A549 (cell line): ENCODE measurements around the gene MMGT1. TPM values are rescaled to one million over a fixed set of nuclear protein-coding genes. Genes with fewer than 3 reads are reported as not detected.
A peak's percentile ranks its signal among the peaks of the same experiment; 100 is the strongest.

ENCODE experiments used
- ATAC-seq, 2 experiments: fragments of 200-7000 bp in 1 of 2; fragments of >200 bp in 1 of 2; cut with Nextera tagmentation in 1 of 2; cut with Tn5 transposase in 1 of 2; 3 replicates each; pipeline versions ENCODE4 v1.8.0 to v1.9.1; 2018 to 2020; ENCODE audit warnings: mild to moderate bottlenecking in 1 of 2, moderate library complexity in 1 of 2
- CTCF ChIA-PET: fragments of 300-600 bp; sonication (Branson Sonifier 250); formaldehyde crosslinking; extraction: SDS; loops from one replicate; lab custom pipeline; 2021; ENCODE audit warnings: antibody characterized with exemption, inconsistent platforms; lab: Yijun Ruan, JAX
- POLR2A ChIA-PET: fragments of 350-600 bp; formaldehyde crosslinking; extraction: SDS; loops from one replicate; lab custom pipeline; 2021; ENCODE audit warnings: antibody characterized with exemption, inconsistent platforms; lab: Yijun Ruan, JAX
- DNase-seq, 2 experiments: peaks; one replicate each; pipeline versions ENCODE4 v3.0.0 to v3.0.0-alpha.2; 2011 to 2016; ENCODE audit warnings: low read depth in 1 of 2, low spot score in 1 of 2
- FAIRE-seq: peaks from 2 replicates; lab custom pipeline; 2011; peaks lifted over from hg19 to GRCh38; lab: Jason Lieb, UNC
- H3K27ac ChIP-seq, 2 experiments: fragments of >200 bp; sonication (Bioruptor Twin); formaldehyde crosslinking; 3 replicates each; pipeline ENCODE4 v1.5.1; 2016 to 2017
- H3K4me1 ChIP-seq: fragments of >200 bp; sonication (Bioruptor Twin); formaldehyde crosslinking; 3 replicates; pipeline ENCODE4 v1.6.1; 2016
- H3K4me2 ChIP-seq: fragments of >200 bp; sonication (Bioruptor Twin); formaldehyde crosslinking; 3 replicates; pipeline ENCODE4 v1.6.1; 2016
- H3K4me3 ChIP-seq: fragments of >200 bp; sonication (Bioruptor Twin); formaldehyde crosslinking; 3 replicates; pipeline ENCODE4 v1.5.1; 2016
- H3K9me3 ChIP-seq: fragments of >200 bp; sonication (Bioruptor Twin); formaldehyde crosslinking; 3 replicates; pipeline ENCODE4 v1.6.1; 2016
- BCL3 ChIP-seq: fragments of >200 bp; sonication (Bioruptor Twin); formaldehyde crosslinking; IDR thresholded peaks from 3 replicates; pipeline ENCODE4 v1.6.1; 2016
- BHLHE40 ChIP-seq: IDR thresholded peaks from 2 replicates; pipeline ENCODE4 v1.6.1; 2012; ENCODE audit warnings: low read depth, low read length, inconsistent platforms
- CBX2 ChIP-seq: fragments of 200-600 bp; sonication (generic); IDR thresholded peaks from 2 replicates; pipeline ENCODE4 v1.6.1; 2016; ENCODE audit warnings: low read depth, mild to moderate bottlenecking, borderline replicate concordance
- CBX8 ChIP-seq: fragments of 200-600 bp; sonication (generic); IDR thresholded peaks from 2 replicates; pipeline ENCODE4 v1.6.1; 2016
- CTCF ChIP-seq: fragments of >200 bp; sonication (Bioruptor Twin); formaldehyde crosslinking; IDR thresholded peaks from 3 replicates; pipeline ENCODE4 v1.5.1; 2016
- EHF ChIP-seq: fragments of 250-450 bp; sonication (Bioruptor Pico); IDR thresholded peaks from 2 replicates; pipeline ENCODE4 v1.5.0; 2020; ENCODE audit warnings: mild to moderate bottlenecking
- ESRRA ChIP-seq: fragments of 150-350 bp; IDR thresholded peaks from 2 replicates; pipeline ENCODE4 v1.6.1; 2014; ENCODE audit warnings: mild to moderate bottlenecking, low read length, borderline replicate concordance
- FOXS1 ChIP-seq: fragments of 250-450 bp; sonication (Bioruptor Pico); IDR thresholded peaks from 2 replicates; pipeline ENCODE4 v1.5.0; 2020; ENCODE audit warnings: mild to moderate bottlenecking, moderate library complexity
- HDAC2 ChIP-seq: fragments of 200-600 bp; sonication (generic); IDR thresholded peaks from 2 replicates; pipeline ENCODE4 v1.6.1; 2016
- HEYL ChIP-seq: fragments of 250-450 bp; sonication (Bioruptor Pico); IDR thresholded peaks from 2 replicates; pipeline ENCODE4 v1.8.0; 2021; ENCODE audit warnings: mild to moderate bottlenecking, moderate library complexity
- HOXB13 ChIP-seq: fragments of 250-450 bp; sonication (Bioruptor Pico); IDR thresholded peaks from 2 replicates; pipeline ENCODE4 v1.5.0; 2020; ENCODE audit warnings: low read depth, mild to moderate bottlenecking, moderate library complexity
- JUN ChIP-seq, 2 experiments: fragments of >200 bp; sonication (Bioruptor Twin); formaldehyde crosslinking; IDR thresholded peaks; 2 replicates in 1 of 2; 3 replicates in 1 of 2; pipeline ENCODE4 v1.6.1; 2016 to 2017
- MAFK ChIP-seq: fragments of 450-650 bp; IDR thresholded peaks from 2 replicates; pipeline ENCODE4 v1.6.1; 2014; ENCODE audit not compliant: partially characterized antibody
- MAX ChIP-seq: IDR thresholded peaks from 2 replicates; pipeline ENCODE4 v1.6.1; 2012
- MYC ChIP-seq: IDR thresholded peaks from 2 replicates; pipeline ENCODE4 v1.6.1; 2012; ENCODE audit warnings: mild to moderate bottlenecking, inconsistent platforms, low read length, improper control_type of control experiment, borderline replicate concordance
- NFE2L2 ChIP-seq: fragments of 150-350 bp; conservative IDR thresholded peaks from 2 replicates; pipeline ENCODE4 v1.6.1; 2014; ENCODE audit warnings: low read length
- NPAS2 ChIP-seq: fragments of 250-450 bp; sonication (Bioruptor Pico); IDR thresholded peaks from 2 replicates; pipeline ENCODE4 v1.8.0; 2022; ENCODE audit warnings: mild to moderate bottlenecking, moderate library complexity, borderline replicate concordance
- NR3C1 ChIP-seq: fragments of >200 bp; sonication (Bioruptor Twin); formaldehyde crosslinking; IDR thresholded peaks from 3 replicates; pipeline ENCODE4 v1.6.1; 2017
- PBX3 ChIP-seq: IDR thresholded peaks from 2 replicates; pipeline ENCODE4 v1.6.1; 2012
- POLR2A ChIP-seq: IDR thresholded peaks from 2 replicates; pipeline ENCODE4 v1.6.1; 2012; ENCODE audit warnings: mild to moderate bottlenecking, low read length
- RAD21 ChIP-seq, 2 experiments: fragments of >200 bp in 1 of 2; sonication (Bioruptor Twin) in 1 of 2; formaldehyde crosslinking in 1 of 2; IDR thresholded peaks in 1 of 2; conservative IDR thresholded peaks in 1 of 2; 2 replicates in 1 of 2; 3 replicates in 1 of 2; pipeline ENCODE4 v1.6.1; 2012 to 2018; ENCODE audit warnings: inconsistent platforms in 1 of 2
- RNF2 ChIP-seq: fragments of 200-600 bp; sonication (generic); IDR thresholded peaks from 2 replicates; pipeline ENCODE4 v1.6.1; 2016; ENCODE audit warnings: low read depth, mild to moderate bottlenecking, antibody characterized with exemption, moderate library complexity, borderline replicate concordance
- SMC3 ChIP-seq: fragments of >200 bp; sonication (Bioruptor Twin); formaldehyde crosslinking; IDR thresholded peaks from 3 replicates; pipeline ENCODE4 v1.6.1; 2018; ENCODE audit warnings: inconsistent platforms
- SREBF2 ChIP-seq: fragments of 450-650 bp; IDR thresholded peaks from 2 replicates; pipeline ENCODE4 v1.6.1; 2014; ENCODE audit warnings: mild to moderate bottlenecking, moderate library complexity
- TFCP2L1 ChIP-seq: fragments of 250-450 bp; sonication (Bioruptor Pico); IDR thresholded peaks from 2 replicates; pipeline ENCODE4 v1.5.0; 2021; ENCODE audit warnings: mild to moderate bottlenecking
- TP53 ChIP-seq: fragments of 250-450 bp; sonication (Bioruptor Pico); IDR thresholded peaks from 2 replicates; pipeline ENCODE4 v1.5.0; 2021; ENCODE audit warnings: mild to moderate bottlenecking, moderate library complexity
- USF2 ChIP-seq: fragments of 450-650 bp; IDR thresholded peaks from 2 replicates; pipeline ENCODE4 v1.6.1; 2014; ENCODE audit warnings: antibody characterized with exemption
- WGBS: methylation state at CpG from one replicate; pipeline ENCODE4 v1.1.6; 2017; ENCODE audit errors: missing lambda C conversion rate; 5-methylcytosine and 5-hydroxymethylcytosine counted together
- polyA plus RNA-seq, 4 experiments: library from polyadenylated mRNA; depleted of rRNA in 3 of 4; stranded (reverse); fragments of >200 nt; fragmentation: RNase III in 1 of 4; extraction: RNeasy Plus Mini Kit Qiagen cat#74134 plus additional on column Dnase treatment in 1 of 4; gene quantifications; 2 replicates in 3 of 4; 3 replicates in 1 of 4; pipeline ENCODE4 v1.2.3, GENCODE V29; 2011 to 2017

MMGT1 gene
- polyA plus RNA-seq, 2 of the 4 experiments (the other 2 are of a cell fraction): 16.2 to 35.6 TPM

GRCh38 chrX:135944486-135944885 is 29.3 kb downstream of the MMGT1 start:
- TF ChIP-seq POLR2A: no peak
- TF ChIP-seq NPAS2 (CRISPR knock-in tag): no peak
- no peak for TF ChIP-seq FOXS1
- TF ChIP-seq TP53 (CRISPR knock-in tag): no peak
- no peak for TF ChIP-seq MAFK
- TF ChIP-seq SMC3: no peak
- TF ChIP-seq JUN (IDR thresholded peaks at IDR 0.05): no peak
- no peak for TF ChIP-seq NR3C1
- TF ChIP-seq USF2: no peak
- TF ChIP-seq EHF (CRISPR knock-in tag): no peak
- TF ChIP-seq CBX2: no peak
- TF ChIP-seq HEYL: no peak
- no peak for TF ChIP-seq ESRRA
- TF ChIP-seq HOXB13: no peak
- TF ChIP-seq TFCP2L1 (CRISPR knock-in tag): no peak
- TF ChIP-seq BCL3: no peak
- TF ChIP-seq BHLHE40: no peak
- TF ChIP-seq CBX8: no peak
- TF ChIP-seq NFE2L2: no peak
- no peak for TF ChIP-seq MYC
- ChIA-PET POLR2A (no interaction called here), CTCF (no interaction called here)
- Histone ChIP-seq H3K4me3 (no peak overlapping the region), H3K4me1 (no peaks in the 10 kb centered on the region), H3K9me3 (no peaks in the 10 kb centered on the region), H3K4me2 (no peak overlapping the region), H3K27ac (no peak overlapping the region)
- FAIRE-seq: no peak
- WGBS: 32% methylated on average over 2 of the region's 2 CpGs
- no peak for ATAC-seq
- no peak for DNase-seq

GRCh38 chrX:135931644-135932487 is 41.9 kb downstream of the MMGT1 start:
- H3K4me1 ChIP-seq: no peaks in the 10 kb centered on the region
- WGBS: 30% methylated on average over 18 of the region's 19 CpGs
- no peak overlapping the region for H3K4me3 ChIP-seq
- H3K9me3 ChIP-seq: no peaks in the 10 kb centered on the region
- no peak overlapping the region for H3K27ac ChIP-seq
- ChIA-PET CTCF (interaction anchor here (0.9 to 3.4 kb wide), 8 partner anchors 10 to 38 kb away, joined by 3 to 20 read pairs (median 3); no protein-coding TSS in a partner anchor), POLR2A (no interaction called here)
- H3K4me2 ChIP-seq: no peak overlapping the region
- peak; percentile 74 to 95; a peak in 4 of 6 replicates for ATAC-seq
- TF ChIP-seq HDAC2 (no peak), MAFK (no peak), CTCF (peak; percentile 46), RAD21 (conservative IDR thresholded peaks at IDR 0.05 in 1 of 2, IDR thresholded peaks at IDR 0.05 in 1 of 2) (peak; percentile 58 to 59), PBX3 (no peak), SMC3 (peak; percentile 31; the same call in 1 of the 3 replicates), NR3C1 (no peak), RNF2 (no peak), BHLHE40 (no peak), SREBF2 (no peak), MAX (no peak), JUN (IDR thresholded peaks at IDR 0.05) (no peak), FOXS1 (no peak)
- FAIRE-seq: no peak
- DNase-seq: peak in 1 of 2 experiments; percentile 42
